Non-pigmented ciliary epithelial cell (primary cell): Measurements from ENCODE around the gene ENDOV.

Source experiments
- DNase-seq: peaks from one replicate; pipeline ENCODE4 v3.0.0-alpha.2; 2010; ENCODE audit warnings: low read depth

The ENDOV gene

DNA sequence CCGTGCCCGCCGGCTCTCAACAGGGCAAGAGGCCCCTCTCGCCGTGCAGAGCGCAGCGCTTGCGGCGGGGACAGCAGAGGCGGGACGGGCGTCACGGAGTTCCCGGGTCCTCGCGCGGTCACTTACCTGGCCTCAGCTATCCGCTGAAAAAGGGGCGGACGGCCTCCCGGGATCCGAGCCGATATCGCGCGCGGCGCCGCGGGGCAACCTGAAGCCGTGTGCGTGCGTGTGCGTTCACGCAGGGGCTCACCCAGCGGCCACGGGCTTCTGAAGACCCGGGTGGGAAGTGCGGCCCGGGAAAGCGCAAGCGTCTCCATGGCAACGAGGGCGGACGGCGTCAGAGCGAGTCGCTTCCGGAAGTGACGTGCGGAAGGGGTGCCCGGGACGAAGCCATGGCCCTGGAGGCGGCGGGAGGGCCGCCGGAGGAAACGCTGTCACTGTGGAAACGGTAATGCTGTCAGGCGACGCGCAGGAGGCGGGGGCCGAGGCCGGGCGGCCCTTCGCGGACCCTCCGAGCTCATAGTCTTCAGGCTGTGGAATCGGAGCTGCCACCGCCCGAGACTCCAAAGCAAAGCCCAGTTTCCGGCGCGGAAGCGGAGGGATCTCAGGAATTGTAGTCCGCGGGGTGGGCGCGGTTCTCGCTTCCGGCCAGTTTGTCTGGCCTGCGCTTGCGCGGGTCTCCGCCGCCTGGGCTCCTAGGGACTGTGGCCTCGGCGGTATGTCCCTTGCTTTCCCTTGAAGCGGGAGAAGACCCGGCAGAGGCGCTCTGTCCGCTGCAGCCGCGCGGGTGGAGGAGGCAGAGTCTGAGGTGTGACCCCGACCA, at the start of gene ENDOV:
Gene ENDOV, plus strand, starts transcription at position 365 of the 823 bp plus-strand sequence. Its CDS starts 28 bp downstream, at position 393.
- peak; percentile 60 for DNase-seq

DNA sequence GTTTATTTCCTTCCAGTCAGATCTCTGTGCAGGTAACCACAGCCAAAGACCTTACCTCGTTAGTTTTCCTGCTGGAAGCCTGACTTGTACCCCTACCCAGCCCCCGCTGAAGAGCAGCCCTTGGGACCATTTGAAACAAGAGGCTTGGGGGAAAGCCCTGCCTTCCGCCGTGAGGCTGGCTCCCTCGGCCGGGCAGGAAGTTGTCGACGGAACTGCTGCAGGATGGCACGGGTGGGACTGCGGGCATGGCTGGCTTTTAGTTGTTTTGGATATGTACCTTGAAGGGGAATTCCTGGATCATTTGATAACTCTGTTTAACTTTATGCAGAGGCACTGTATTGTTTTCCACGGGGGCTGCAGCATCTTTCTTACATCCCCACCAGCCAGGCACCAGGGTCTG, 49.0 kb upstream of the ENDOV start:
- no peak for DNase-seq

DNA sequence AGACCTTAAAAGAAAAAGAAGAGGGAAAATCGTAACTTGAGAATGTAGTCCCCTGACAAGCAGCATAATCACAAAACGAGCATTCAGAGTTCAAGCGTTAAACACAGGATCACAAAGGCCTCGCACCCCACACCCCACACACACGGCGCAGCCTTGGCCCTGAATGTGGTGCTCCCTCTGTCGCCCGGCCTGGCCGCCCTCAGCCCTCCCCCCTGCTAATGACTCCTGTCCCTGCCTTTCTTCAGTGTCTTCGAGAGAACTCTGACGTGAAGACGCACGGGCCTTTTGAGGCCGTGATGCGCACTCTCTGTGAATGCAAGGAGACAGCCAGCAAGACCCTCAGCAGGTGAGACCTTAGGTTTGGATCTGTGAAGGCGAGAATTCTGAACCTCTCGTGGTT, 47.5 kb upstream of the ENDOV start:
- no peak for DNase-seq

DNA sequence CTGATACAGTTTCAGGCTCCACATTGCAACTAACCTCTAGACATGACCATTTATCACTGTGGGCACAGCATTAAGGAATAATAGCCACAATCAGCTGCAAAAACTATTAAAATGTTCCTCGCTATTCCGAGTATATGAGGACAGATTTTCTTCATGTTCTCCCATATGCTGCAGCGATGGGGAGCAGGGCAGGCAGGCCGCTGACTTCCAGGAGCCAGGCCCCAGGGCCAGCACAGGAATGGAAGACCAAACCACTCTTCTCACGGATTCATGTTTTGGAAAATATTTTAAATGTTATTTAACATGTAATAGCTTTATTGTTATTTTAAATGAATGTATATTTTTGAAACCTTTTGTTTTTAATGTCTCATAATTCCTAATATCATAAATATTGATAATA, 43.8 kb upstream of the ENDOV start:
- no peak for DNase-seq

DNA sequence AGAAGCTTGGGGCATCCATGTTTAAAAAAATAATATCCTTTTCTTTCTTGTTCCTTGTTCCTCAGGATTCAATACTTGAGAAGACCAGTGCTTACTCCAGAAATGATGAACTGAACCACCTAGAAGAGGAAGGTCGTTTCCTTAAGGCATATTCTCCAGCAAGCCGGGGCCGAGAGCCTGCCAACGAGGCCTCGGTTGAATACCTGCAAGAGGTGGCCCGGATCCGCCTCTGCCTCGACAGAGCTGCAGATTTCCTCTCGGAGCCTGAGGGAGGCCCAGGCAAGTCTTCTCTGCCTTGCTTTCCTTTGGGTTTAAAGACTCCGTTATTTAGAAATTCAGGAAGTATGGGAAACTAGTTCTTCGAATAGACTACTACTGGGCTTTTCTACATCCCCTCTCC, 42.5 kb upstream of the ENDOV start:
- no peak for DNase-seq

DNA sequence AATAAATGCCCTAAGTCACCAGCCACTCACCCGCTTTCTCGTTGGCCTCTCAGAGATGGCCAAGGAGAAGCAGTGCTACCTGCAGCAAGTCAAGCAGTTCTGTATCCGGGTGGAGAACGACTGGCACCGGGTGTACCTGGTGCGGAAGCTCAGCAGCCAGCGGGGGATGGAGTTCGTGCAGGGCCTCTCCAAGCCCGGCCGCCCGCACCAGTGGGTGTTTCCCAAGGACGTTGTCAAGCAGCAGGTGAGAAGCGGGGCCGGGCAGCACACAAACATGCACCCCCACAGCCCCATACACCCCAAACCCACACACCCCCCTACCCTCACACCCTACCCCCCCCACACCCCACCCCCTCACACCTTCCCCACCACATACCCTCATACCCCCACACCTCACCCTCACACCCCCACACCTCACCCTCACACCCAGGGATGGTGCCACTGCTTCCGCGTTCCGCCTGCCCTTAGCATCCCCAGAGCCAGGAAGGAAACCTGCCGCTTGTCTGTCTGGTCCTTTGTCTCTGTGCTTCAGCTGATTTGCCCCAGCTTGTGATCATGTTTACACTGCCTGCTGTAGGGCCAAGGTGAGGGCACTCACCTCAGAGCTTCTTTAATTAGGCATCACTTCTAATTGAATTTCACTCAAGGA, 41.9 kb upstream of the ENDOV start:
- DNase-seq = no peak

DNA sequence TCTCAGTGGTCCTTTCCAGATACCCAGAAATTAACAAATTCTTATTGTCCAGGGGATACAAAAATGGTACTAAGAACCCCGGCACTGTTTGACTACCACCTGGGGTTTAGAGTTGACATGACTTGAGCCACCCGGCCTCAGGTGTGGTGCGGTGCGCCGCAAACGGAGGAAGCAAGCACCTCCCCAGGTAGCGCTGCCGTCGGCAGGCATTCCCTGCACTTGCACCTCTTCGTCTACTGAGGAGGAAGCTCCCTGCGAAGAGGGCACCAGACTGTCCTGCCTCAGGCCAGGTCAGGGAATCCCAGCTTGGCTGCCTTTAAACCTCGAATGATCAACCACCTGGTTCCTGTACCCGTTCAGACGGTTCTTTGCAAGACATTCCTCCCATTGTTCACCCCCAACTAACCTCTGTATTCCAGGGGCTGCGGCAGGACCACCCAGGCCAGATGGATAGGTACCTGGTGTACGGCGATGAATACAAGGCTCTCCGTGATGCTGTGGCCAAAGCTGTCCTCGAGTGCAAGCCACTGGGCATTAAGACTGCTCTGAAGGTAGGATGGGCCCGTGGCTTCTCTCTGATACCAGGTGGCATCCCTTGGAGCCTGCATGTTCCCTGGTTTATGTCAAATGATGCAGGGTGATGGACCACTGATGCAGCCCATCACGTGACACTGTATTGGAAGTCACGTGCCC, 40.8 kb upstream of the ENDOV start:
- DNase-seq = no peak

DNA sequence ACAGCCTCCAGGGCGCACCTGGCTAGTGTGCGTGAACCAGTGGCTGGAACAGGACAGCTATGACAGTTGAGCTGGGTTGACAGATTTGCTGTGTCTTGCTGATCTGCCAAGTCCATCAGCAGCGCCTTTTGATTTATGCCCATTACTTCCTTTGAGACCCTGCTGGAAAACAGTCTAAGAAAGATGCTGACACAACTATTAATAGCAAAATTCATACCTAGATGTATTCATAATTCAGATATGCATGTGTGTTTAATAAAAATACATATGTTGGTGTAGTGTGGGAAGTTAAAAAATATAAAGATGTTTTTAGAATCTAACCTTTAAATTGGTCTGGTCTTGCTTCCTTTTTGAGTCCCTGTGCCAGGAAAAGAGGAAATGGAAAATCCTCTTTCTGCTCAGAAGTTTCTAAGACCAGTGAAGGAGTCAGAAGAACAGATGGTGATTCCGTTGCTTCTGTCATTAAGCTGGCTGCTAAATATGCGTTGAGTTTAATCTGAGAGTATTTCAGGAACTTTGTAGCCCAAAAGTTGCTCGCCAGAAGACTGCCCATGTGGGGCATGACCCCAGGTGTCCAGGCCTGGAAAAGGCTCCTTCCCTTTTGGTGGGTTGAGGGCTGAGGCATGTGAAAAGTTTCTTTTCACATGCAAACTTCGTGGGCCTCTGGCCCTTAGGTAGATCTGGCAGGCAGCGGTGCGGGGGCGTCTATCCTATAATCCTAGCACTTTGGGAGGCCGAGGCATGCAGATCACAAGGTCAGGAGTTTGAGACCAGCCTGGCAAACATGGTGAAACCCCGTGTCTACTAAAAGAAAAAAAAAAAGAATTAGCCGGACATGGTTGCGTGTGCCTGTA, 40.0 kb upstream of the ENDOV start:
- no peak for DNase-seq

DNA sequence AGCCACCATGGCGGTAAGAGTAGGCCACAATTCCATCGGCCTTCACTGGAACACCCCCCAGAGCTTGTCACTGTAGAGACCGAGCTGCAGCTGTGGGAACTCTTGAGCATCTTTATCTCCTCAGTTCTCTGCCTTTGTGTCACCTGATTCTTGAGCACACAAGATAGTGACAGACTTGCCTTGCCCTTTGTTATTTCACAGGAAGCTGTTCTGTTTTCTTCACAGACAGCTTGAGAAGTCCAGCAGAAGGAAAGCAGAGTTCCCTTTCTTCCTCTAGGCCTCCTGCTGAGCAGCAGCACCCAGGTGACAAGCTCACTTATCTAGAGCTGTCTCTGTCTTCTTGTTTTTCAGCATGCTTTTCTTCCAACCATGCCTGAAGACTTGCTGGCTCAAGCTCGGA, 38.4 kb upstream of the ENDOV start:
- DNase-seq = no peak

DNA sequence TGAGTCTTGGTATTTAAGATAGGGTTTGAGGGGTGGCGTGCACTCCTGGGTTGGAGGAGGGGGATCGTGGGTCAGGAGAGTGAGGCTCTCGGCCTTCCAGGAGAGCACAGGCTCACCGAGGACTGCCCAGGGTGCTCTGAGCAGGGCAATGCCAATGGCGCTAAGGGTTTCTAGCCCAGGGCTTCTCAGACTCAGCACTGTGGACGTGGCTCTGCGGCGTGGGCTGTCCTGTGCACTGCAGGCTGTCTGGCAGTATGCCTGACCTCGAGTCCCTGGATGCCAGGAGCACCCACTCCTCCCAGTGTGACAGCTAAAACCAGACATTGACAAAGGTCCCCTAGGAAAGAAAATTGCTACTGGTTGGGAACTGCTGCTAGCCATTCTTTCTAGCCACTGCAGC, 37.2 kb upstream of the ENDOV start:
- DNase-seq = no peak

DNA sequence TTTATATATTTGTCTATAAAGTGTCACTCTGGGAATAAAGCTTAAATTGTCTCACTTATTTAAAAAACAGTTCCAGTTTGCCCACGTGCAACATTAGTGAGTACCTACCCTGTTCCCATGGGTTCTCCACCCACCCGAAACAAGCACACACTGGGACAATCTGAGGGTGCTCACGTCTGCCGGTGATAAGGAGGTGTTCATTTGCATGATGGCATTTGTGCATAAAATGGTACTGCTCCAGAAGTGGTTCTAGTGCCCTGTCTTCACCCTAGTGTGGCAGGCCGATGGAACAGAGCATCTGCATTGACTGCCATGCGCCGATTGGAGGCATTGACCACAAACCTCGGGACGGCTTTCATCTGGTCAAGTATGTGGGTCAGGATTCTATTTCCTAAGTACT, 35.6 kb upstream of the ENDOV start:
- DNase-seq = no peak

DNA sequence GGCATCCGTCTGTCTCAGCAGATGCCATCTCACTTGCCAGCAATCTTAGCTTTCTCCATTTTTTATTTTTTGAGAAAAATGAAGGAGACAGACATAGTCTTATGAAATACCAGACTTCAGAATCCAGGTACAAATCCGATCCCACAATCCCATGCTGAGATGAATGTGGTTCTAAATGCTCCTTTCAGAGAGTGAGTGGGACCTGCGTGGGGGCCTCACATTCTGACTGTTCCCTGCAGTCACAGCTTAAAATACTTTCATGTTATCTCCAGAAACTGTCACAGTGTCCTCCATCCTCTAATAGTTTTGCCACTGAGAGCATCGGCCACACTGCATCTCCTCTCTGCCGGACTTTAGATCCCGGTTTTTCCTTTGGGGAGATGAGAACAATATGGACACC, 34.9 kb upstream of the ENDOV start:
- DNase-seq = no peak

DNA sequence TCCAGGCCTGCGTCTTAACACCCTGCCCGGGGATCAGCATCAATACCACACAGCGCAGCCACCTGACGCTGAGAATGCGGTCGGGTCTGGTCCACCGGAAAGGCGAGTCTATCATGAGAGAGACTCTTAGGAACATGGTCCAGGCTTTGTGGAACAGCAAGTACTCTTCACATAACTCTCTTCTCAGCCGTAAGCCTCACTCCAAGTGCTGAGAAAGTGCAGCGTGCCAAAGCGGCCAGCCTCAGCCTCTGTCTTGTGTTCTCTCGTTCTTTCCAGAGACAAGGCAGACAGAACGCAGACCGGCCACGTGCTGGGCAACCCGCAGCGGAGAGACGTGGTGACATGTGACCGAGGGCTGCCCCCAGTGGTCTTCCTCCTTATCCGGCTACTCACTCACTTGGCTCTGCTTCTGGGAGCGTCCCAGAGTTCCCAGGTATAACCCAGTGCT, 34.4 kb upstream of the ENDOV start:
- no peak for DNase-seq

DNA sequence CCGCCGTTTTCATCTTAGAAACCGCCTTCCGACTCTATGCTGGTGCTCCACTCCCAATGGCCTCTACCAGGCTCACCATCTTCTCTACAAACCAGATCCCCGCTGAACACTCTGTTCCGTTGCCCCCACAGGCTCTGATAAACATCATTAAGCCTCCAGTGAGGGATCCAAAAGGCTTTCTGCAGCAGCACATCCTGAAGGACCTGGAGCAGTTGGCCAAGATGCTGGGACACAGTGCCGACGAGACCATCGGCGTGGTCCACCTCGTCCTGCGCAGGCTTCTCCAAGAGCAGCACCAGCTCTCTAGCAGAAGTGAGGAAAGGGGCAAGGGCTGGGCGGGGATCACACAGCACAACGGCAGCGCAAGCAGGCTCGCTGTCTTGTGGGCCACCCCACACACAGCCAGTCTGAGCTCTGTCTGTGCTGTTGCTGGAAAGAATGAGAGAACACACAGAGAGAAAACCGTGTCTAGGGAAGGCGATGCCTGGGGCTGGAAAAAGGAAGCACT, 33.5 kb upstream of the ENDOV start:
- no peak for DNase-seq

DNA sequence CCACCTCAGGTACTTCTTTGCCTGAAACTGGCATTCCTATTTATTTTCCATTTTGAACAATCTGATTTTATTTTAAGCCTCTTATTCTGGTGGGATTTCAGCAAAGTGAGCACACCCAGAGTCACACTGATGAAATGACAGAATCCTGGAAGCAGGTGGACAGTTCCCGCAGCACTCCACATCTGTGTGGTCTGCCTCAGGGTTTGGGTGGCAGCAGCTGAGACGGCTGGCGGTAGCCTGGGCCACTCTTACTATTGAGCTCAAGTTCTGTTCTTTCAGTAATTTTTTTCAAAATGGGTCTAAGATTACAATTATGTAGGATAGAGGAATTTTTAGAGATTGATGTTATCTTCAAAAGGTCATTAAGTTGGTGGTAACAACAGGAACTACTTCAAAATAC, 32.5 kb upstream of the ENDOV start:
- no peak for DNase-seq

DNA sequence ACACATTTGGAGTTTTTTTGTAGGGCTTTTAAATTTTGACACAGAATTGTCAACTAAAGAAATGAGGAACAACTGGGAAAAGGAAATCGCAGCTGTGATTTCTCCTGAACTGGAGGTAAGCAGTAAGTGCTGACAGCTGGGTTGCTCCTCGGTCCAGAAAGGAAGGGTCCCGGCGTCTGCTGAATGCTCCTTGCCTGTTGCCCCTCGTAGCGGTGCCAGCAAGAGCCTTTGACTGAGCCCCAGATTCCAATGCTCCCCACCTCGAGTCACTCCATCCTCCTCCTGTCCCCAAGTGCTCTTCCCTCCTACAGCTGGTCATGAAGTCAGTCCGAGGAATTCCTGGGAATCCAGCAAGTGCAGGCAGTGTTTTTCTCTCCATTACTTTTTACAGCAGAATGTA, 32.0 kb upstream of the ENDOV start:
- DNase-seq = no peak

DNA sequence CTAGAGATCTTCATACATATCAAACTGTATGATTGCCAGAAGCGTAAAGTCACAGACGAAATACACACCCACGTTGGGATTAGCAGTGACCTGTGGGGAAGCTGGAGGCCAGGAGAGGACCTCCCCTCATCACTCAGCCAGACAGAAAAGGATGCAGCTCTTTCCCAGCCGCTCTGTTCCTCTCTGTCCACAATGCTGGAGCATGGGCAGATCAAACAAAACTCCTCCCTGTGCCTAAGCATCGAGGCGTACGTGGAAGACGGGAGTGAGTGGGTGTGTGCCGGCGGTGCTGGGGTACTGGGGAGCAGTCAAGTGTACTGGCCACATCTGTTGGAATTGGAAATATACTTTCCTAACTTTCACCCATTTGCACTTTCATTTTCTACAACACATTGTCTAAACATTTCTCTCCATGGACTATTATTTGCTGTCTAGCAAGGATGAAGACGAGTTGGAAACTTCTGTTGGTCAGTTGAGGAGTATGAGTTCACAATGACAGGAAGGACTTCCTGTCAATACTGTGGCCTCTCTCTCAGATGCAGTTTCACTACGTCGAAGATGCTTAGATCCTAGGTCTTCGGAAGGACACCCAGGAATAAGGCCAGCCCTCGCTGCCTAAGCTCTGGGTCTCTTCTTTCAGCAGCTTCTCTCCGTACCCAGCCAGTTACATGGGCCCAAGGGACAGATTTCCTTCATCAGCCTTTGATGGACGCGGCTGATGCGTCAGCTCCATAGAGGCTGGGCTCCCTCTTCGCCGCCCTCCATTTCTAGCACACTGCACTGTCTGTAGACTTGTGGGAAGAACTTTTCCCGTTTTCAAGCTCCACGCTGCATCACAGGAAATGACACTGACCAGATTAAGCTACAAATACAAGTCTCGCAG, 30.6 kb upstream of the ENDOV start:
- DNase-seq = no peak

DNA sequence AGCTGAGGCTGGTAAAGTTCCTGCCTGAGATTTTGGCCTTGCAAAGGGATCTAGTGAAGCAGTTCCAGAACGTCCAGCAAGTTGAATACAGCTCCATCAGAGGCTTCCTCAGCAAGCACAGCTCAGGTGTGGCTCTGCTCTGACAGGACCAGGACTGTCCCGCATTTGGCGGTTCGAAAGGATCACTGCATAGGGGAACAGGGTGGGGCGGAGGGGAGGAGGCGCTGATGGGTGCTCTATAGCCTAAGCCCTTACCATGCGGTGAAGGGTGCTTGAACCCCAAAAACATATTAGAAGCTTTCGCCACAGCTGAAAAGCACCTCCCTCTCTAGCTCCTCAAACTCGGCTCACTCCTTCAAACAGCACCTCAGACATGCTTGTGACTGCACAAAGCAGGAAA, 29.9 kb upstream of the ENDOV start:
- no peak for DNase-seq

DNA sequence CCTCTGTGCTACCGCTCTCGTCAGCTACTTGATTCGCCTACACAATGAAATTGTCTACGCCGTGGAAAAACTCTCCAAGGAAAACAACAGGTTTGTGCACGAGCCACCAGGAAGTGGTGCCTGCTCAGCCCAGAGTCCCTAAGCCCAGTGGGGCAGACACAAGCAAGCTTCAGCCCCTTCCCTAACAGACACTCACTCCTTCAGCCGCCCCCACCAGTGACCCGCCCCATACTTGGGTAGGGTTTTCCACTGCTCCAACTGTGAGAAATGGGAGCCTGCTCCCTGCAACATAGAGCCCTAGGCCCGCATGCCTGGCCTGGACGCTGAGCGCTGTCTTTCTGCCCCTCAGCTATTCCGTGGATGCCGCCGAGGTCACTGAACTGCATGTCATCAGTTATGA, 28.6 kb upstream of the ENDOV start:
- DNase-seq = no peak

DNA sequence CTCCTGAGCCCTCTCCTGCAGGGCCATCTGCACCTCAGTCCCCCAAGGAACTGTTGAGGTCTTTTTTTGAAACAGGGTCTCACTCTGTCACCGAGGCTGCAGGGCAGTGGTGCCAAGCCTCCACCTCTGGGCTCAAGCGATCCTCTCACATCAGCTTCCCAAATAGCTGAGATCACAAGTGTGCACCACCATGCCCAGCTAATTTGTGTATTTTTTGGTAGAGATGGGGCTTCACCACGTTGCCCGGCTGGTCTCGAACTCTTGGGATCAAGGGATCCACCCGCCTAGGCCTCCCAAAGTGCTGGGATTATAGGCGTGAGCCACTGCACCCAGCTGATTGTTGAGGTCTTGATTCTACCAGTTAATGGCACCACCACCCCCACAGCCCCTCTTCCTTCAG, 27.9 kb upstream of the ENDOV start:
- DNase-seq = no peak

DNA sequence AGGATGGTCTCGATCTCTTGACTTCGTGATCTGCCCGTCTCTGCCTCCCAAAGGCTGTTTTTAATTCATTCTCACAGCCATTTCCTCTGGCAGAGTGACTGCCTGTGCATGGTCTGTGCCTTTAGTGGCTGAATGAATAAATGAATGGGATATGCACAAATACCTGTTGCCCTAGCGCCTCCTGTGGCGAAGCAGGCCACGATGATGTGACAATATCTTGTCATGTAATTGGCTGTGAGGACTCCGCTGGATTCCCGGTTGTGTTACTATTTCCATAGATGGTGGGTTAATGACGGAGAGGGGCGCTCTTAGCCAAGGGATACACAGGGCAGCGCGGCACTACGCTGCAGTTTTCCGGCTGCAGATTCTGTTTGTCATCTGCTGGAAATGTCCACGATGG, 26.8 kb upstream of the ENDOV start:
- DNase-seq = no peak
